NCI-H524 (cell line): ENCODE results near the gene SIGLEC11.
A peak's percentile ranks its signal among the peaks of the same experiment; 100 is the strongest.
"Not testable (repeated sequence)": the region's sequence is repeated elsewhere in the genome, so short reads cannot be mapped to it uniquely, and the experiment has no call there.

ENCODE experiments used
- DNase-seq, 2 experiments: peaks; one replicate each; lab custom pipeline; 2025; lab: John Stamatoyannopoulos, UW

The SIGLEC11 gene

DNA sequence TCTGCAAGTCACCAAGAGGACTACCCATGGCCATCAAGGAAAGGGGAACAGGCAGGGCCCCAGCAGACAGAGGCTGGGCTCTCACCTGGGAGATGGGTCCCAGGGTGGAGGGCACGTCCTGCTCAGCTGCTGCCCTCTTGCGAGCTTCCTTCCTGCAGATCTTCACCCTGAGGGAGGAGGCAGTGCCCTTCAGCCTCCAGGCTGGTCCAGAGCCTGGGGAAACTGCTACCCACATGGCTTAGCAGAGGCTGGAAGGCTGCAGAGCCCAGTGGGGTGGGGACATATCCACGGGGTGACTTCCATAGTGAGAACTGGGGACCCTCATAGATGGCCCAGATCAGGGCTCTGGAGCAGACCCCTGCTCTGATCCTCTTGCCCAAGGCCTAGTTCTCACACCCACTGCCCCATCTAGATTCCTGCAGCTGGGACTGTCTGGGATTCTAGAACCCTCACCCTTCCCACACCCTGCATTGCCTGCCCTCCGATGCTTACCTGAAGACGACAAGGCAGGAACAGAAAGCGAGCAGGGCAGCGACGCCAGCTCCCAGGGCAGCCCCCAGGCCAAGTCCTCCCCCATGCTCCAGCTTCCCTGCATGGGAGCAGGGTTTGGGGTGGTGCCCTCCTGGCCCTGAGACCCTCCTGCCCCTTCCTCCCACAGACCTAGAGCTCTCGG, 9.0 kb downstream of the SIGLEC11 start:
- DNase-seq = no peak

DNA sequence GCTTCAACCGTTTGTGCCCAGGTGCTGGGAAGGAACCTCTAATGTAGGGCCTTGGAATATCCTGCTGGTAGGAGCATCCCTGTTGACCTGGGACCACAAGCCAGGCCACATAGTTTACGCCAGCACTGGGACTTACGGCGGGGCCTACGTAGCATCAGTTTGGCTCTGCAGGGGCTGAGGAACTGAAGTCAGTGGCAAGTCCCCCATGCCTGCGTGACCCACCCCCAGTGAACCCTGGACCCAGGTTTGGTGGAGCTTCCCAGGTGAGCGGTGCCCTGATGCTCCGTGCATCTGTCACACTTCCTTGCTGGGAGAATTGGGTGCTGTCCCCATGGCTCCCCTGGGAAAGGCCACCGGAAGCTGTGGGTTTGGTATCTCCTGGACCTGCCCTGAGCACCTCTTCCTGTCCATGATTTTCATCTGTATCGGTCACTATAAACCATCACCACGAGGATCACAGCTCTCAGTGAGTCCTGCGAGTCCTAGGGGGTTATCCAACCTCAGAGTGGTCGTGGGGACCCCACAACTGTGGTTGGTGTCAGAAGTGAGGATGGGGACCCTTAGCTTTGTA, 9.9 kb downstream of the SIGLEC11 start:
- no peak for DNase-seq

DNA sequence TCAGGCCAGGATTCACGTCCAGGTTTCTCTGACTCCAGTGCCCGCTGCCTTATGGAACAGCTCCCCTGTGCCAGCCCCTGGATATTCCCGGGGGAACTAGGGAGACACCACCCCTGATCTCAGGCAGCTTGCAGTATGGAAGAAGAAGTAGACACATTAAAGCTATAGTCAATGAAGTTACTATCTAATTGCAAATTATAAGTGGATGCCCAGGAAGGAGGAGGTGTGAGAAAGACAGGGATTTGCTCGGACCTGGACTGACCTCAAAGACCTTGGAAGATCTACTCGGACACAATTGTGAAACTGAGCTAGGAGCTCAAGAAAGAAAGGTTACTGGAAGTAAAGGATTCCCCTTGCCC, 10.4 kb downstream of the SIGLEC11 start:
- DNase-seq = no peak

DNA sequence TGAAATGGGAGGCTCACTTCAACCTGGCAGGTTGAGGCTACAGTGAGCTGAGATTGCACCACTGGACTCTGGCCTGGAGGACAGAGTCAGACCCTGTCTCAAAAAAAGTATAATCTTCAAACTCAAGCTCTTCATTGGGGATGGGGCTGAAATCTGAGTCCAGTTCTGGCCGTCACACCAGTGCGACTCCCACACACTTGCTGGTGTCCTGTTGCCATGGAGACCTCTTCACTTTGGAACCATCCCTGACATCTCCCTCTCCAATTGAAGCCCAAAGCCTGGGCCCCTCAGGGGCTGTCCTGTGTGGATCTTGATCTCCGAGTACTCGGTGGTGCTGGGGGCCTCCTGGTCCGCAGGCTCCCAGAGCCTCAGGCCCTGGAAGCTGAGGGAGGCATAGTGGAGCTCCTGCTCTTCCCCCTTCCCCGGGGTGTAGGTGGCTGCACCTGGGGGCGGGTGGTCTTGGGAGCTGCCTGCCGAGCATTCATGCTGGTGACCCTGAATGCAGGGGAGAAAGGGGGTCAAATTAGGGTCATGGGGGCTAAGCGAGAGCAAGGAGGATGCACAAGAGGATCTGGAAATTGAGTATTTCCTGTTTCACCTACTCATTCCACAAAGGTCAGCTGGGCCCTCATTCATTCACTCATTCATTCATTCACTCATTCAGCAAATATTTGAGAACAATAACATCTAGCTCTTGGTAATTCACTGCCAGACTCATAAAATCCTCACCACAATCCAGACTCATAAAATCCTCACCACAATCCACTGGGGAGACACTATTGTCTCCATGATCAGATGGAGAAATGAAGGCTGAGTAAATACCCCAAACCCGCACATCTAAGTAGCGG, 11.0 kb downstream of the SIGLEC11 start:
- no peak for DNase-seq

DNA sequence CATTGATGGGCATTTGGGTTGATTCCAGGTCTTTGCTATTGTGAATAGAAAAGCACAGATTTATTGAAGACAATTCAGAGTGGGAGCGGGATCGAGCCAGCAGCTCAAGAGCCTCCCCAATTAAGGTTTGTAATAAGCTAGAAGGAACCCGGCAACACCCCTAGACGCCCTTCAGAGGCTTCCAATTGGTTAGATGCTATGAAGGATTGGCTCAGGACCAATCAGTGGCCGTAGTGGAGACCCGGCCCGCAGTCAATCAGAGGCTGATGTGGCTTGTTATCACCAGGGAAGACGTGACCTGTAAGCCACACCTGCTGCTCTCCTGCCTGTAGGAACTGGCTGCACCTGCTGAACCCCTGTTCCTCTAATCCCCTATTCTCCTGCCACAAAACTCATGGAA, 14.6 kb downstream of the SIGLEC11 start:
- DNase-seq = no peak

DNA sequence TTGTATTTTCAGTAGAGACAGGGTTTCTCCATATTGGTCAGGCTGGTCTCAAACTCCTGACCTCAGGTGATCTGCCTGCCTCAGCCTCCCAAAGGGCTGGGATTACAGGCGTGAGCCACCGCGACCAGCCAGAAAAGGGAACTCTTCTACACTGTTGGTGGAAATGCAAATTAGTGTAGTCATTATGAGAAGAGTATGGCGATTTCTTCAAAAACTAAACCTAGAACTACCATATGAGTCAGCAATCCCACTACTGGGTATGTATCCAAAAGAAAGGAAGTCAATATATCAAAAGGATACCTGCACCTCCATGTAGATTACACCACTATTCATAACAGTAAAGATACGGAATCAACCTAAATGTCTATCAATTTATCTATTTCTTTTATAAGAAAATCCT, 16.4 kb downstream of the SIGLEC11 start:
- DNase-seq = not testable (repeated sequence)

DNA sequence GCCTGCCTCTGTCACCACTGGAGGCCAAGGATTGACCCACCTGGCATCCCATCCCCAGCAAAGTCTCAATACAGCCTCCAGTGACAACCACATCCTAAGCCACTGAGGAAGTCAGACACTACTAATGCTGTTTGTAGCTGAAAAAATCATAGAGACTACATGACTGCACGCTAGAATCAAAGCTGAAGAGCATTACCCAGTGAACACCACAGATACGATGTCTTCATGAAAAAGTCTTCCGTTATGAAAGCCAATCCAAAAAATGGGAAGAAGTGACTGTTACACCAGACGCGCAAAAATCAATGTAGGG, 20.5 kb downstream of the SIGLEC11 start:
- no peak for DNase-seq

DNA sequence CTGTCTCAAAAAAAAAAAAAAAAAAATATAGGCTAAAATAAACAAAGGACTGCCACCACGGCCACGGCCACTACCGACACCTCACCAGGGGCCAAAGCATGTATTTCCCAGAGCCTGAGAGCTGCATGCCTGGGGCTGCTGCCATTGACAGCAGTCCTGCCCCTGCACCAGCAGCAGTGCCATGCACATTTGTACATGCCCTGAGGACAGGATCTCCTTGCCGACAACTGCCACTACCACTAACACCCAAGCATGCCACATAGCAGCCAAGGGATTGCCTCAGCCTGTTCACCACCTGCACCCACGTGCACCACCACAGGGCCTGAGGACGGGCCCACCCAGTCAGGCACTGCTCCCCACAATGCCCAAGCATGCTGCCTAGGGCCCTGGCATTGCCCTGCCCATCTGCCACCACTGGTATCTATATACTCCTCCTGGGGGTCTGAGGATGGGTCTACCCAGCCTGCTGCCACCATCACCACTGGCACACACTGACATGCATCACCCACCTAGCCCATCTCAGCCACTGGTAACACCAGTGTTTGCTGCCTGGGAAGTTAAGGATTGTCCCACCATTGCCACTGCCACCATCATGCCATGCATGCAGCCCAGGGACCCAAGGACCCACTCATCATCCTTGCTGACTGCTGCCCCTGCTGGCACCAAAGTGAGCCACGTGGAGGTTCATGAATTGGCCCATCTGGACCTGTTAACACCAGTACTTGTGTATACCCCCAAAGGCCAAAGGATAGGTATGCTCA, 21.1 kb downstream of the SIGLEC11 start:
- DNase-seq = peak in 1 of 2 experiments; percentile 58

DNA sequence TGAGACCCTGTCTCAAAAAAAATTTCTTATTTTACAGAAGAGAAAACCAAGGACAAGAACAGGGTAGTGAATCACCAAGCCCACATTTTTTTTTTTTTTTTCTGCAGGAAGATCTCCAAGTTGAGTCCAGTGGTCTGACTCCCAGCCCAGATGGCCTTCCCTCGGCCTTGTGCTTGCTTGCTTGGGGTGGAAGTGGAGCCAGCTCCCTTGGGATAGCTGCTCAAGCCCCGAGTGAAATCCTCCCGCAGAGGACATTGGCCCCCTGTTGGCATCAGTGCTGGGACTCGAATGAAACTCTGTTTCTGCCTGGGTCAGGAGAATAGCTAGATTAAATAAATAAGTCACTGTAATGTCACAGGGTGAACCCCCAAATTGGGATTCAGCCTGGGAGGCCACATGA, 22.3 kb downstream of the SIGLEC11 start:
- DNase-seq = no peak

DNA sequence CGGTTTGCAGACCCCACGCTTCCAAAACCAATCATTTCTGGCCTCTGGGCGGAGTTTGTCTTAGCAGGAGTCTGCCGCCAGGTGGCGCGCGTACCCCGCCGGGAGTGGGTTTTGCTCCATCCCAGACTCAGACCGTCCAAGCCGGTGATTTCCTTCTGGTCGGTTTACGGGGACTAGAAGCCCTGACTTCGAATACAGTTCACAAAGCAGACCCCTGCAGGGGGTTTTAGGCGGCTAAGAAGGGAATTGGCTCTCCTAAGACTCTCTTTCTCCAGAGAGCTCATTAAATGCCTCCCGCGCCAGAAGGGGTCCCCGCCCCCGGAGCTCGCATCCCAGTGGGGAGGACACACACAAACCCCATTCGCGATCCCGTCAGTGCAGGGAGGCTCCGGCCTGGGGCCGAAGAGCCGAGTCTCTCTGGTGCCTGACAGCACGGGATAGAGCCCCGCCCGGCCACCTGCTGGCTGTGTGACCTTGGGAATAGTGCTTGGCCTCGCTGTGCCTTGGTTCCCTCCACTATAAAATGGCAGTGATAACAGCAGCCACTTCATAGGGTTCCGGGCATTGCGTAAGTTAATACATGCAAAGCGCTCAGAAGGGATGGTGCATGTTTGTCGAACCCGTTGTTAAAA, 23.1 kb downstream of the SIGLEC11 start:
- DNase-seq = peak; percentile 62 to 82

DNA sequence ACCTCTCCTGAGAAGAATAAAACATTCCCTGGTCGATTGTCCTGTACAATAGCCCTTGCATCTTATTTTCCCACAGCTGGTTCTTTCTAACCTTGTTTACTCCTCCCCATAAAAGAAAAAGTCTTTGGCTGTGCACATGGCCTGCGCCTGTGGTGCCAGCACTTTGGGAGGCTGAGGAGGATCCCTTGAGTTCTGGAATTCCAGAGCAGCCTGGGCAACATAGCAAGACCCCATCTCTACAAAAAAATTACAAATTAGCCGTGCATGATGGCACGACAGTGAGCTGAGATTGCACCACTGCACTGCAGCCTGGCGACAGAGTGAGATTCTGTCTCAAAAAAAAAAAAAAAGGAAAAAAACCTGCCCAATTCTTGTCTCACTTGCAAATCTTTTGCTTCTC, 24.4 kb downstream of the SIGLEC11 start:
- no peak for DNase-seq

DNA sequence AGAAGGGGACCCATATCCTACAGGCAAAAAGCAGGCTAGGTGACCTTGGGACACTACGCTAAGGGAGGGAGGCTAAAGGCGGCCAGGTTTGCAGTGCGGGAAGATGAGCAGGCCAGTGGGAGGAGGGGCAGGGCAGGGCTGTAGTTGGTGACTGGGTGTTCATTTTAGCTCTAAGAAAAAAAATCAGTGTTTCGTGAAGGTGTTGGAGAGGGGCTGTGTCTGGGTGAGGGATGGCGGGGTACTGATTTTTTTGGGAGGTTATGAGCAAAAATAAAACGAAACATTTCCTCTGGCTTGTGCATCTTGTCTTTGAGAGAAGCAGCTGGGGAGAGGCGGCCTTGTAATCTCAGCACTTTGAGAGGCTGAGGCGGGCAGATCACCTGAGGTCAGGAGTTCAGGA, 27.3 kb downstream of the SIGLEC11 start:
- DNase-seq = no peak

DNA sequence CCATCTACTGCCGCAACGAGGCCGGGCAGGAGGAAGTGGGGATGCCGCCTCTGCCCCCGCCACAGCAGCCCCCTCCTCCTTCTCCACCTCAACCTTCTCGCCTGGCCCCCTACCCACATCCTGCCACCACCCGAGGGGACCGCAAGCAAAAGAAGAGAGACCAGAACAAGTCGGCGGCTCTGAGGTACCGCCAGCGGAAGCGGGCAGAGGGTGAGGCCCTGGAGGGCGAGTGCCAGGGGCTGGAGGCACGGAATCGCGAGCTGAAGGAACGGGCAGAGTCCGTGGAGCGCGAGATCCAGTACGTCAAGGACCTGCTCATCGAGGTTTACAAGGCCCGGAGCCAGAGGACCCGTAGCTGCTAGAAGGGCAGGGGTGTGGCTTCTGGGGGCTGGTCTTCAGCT, 28.2 kb downstream of the SIGLEC11 start:
- no peak for DNase-seq

DNA sequence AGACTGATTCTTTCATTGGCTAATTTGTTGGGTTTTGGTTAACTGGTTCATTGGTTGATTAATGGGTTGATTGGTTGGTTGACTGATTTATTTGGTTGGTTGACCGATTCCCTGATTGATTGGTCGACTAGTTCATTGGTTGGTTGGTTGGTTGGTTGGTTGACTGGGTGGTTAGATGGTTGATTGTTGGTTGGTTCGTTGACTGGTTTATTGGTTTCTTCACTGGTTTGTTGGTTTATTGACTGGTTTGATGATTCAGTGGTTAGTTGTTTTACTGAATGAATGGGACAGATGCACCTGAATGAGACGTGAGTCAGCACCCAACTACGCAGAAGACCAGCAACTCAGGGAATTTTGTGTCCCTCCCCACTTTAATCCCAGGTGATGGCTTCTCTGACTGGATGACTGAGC, 28.9 kb downstream of the SIGLEC11 start:
- DNase-seq = no peak

DNA sequence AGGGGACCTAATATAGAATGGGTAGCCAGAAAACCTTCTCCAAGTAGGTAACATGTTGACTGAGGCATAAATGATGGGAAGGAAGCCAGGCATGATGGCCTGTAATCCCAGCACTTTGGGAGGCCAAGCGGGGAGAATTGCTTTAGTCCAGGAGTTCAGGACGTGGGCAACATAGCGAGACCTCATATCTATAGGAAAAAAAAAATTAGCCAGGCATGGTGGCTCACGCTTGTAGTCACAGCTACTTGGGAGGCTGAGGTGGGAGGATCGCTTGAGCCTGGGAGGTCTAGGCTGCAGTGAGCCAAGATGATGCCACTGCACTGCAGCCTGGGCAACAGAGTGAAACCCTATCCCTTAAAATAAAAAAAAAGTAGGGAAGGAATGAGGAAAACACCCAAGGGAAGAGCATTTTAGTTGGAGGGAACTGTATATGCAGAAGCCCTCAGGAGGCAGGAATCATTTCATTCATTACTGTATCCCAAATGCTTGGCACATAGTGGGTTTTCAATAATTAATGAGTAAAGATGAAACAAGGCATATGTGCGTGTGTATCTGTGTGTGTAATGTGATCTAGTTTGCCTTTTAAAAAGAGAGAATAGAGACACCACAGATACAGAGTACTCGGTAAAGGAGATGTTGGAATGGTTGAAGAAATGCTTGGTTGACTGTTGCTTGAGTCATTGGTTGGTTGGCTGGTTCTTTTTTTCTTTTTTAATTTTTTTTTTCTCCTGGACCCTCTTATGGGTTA, 29.5 kb downstream of the SIGLEC11 start:
- DNase-seq = no peak

DNA sequence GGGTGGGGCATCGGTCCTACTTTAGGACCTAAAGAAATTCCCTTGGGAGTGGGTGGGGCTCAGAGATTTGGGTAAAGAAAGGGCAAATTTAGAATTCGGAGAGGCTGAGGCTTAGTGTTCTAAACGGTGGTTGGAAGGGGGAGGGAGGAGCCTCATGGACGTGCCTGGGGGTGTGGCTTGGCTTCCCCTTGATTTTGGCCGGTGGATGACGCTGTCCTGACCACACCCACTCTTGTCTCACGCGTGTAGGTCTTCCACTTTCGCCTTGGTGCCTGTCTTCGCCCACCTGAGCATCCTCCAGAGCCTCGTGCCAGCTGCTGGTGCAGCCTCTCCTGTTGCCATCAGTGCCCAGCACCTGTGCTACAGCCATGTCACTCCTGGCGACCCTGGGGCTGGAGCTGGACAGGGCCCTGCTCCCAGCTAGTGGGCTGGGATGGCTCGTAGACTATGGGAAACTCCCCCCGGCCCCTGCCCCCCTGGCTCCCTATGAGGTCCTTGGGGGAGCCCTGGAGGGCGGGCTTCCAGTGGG, 30.4 kb downstream of the SIGLEC11 start:
- peak in 1 of 2 experiments; percentile 39 for DNase-seq

DNA sequence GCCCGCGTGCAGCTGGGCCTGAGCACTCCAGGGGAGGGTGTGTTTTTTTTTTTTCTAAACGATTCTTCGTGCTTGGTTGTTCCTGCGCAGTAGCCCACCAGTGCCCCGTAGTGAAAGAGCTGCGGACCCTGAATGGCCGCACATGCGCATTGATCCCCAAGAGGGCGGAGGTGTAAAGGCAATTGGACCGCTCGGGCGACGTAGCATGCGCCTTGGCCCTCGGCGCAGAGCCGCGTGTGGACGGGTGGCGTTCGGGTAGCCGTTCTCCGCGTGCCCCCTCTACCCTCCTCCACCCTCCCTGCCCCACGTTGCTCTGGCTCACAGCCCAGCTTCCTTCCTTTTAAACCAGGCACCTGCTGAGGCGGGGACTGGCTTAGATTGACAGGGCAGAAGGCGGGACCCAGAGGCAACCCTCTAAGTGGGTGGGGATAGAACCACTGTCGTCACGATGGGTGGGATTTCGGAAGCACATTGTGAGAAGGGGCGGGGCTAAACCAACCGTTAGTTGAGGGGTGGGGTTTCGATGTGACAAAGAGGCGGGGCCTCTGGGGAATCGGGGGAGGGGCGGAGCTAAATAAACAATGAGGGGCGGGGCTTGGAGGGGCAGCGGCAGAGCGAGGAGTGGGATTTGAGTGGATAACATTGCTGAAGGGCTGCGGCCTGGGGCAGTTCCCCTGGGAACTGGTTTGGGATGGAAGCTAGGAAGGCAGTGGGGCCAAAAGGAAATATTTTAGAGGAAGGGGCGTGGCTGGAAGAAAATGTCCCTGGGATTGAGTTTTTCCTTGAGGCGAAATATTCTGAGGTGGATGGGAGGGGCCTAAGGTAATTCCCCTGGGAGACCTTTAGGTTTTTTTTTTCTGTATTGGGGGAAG, 31.1 kb downstream of the SIGLEC11 start:
- DNase-seq = peak; percentile 92 to 96

DNA sequence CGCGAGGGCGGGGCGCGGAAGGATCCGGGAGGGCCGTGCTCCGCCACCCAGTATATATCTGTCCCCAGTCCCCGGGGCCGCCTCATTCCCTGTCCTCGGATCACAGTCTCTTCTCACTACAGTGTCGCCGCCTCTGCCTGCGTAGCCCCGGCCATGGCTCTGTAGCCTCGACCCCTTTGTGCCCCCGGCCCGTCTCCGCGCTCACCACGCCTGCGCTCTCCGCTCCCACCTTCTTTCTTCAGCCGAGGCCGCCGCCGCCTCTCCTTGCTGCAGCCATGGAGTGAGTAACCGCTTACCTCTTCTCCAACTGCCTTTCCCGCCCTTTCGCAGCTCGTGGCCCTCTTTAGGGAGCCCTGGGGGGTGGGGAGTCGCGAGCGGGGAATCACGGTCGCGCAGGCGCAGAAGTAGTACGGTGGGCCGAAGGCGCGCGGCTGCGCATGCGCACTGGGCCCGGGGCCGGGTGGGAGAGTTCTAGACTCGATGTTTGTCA, 31.8 kb downstream of the SIGLEC11 start, which contains the start of the genes ATF5 and NUP62:
Gene ATF5, plus strand, starts transcription at position 85 of the 490 bp plus-strand sequence. CDS start 1,646 bp downstream, outside the sequence.
Gene NUP62, minus strand, starts transcription at position 384 of the 490 bp plus-strand sequence. CDS start 19,697 bp downstream, outside the sequence.
- peak; percentile 92 to 93 for DNase-seq

DNA sequence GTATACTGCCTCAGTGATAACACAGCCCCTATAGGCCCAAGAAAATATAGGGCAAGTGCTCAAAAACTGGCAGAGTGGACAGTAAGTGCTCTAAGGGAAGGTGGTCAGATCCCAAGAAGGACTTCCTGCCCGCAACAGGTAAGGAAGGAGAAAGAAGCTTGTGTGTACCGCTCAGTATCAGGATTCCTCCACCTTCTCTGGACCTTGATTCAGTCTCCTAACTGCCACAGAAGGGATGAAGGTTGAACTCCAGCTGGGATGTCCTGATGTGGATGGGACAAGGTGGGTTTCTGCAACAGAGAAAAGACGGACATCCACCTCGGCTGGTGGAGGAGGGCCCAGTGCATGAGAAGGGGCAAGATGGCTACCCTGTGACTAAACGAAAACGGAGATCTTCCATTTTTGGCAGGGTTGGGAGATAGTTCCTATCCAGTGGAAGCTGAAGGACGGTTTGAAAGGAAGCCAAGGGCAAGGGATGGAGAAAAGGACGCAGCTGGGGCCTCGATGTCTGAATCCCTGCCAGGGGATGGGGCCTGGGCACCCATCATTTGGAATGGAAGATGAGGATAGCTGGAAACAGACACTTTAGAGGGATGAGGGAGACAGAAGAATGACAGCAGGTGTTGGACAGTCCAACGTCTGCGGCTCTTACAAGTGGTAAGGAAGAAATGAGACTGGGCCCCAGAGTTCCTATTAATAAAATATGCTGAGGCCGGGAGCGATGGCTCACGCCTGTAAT, 33.3 kb downstream of the SIGLEC11 start:
- DNase-seq = no peak
